SW480 (cell line): Measurements from ENCODE around the gene PRDM16.

Experiments used
- DNase-seq: peaks from one replicate; pipeline ENCODE4 v3.0.0-alpha.2; 2016; ENCODE audit warnings: low spot score

PRDM16 gene

GRCh38 chr1:3323021-3323795 lies 254.2 kb downstream of the PRDM16 start:
- peak; percentile 91 for DNase-seq

- DNase-seq = no peak
Observed at GRCh38 chr1:3323796-3324703, 255.0 kb downstream of the PRDM16 start.

GRCh38 chr1:3324704-3325535 lies 255.9 kb downstream of the PRDM16 start:
- no peak for DNase-seq

- no peak for DNase-seq
Observed at GRCh38 chr1:3326516-3327388, 257.7 kb downstream of the PRDM16 start.

- no peak for DNase-seq
Observed at GRCh38 chr1:3327389-3327702, 258.3 kb downstream of the PRDM16 start.

- no peak for DNase-seq
Observed at GRCh38 chr1:3327936-3328590, 259.1 kb downstream of the PRDM16 start.

- DNase-seq = no peak
Observed at GRCh38 chr1:3329640-3330281, 260.8 kb downstream of the PRDM16 start.

GRCh38 chr1:3330771-3331245 lies 261.8 kb downstream of the PRDM16 start:
- no peak for DNase-seq

- no peak for DNase-seq
Observed at GRCh38 chr1:3331564-3331963, 262.6 kb downstream of the PRDM16 start.

- no peak for DNase-seq
Observed at GRCh38 chr1:3332043-3332442, 263.0 kb downstream of the PRDM16 start.

GRCh38 chr1:3332662-3333061 lies 263.7 kb downstream of the PRDM16 start:
- DNase-seq = no peak

- no peak for DNase-seq
Observed at GRCh38 chr1:3333903-3334302, 264.9 kb downstream of the PRDM16 start.

- DNase-seq = no peak
Observed at GRCh38 chr1:3334366-3334765, 265.4 kb downstream of the PRDM16 start.

- DNase-seq = no peak
Observed at GRCh38 chr1:3335754-3336640, 267.0 kb downstream of the PRDM16 start.

- DNase-seq = no peak
Observed at GRCh38 chr1:3336641-3337630, 267.9 kb downstream of the PRDM16 start.

- DNase-seq = no peak
Observed at GRCh38 chr1:3337798-3338724, 269.1 kb downstream of the PRDM16 start.

- DNase-seq = no peak
Observed at GRCh38 chr1:3338725-3339070, 269.7 kb downstream of the PRDM16 start.
